HG03097 (cell line): Measurements from ENCODE around the gene LMF1.

Source experiments
- ATAC-seq: cut with Tn5 transposase; IDR thresholded peaks from one replicate; pipeline ENCODE4 v1.9.1; 2021; ENCODE audit not compliant: unreplicated experiment, low FRiP score

The LMF1 gene

GRCh38 chr16:854808-855410 lies 115.9 kb downstream of the LMF1 start:
- ATAC-seq, result no peak

- ATAC-seq, result no peak
Measured at GRCh38 chr16:853981-854807, 116.6 kb downstream of the LMF1 start.

- ATAC-seq, result no peak
Measured at GRCh38 chr16:853306-853705, 117.5 kb downstream of the LMF1 start.

GRCh38 chr16:852451-853185 lies 118.2 kb downstream of the LMF1 start:
- ATAC-seq, result no peak

GRCh38 chr16:851871-852270 lies 118.9 kb downstream of the LMF1 start:
- no peak for ATAC-seq

- no peak for ATAC-seq
Measured at GRCh38 chr16:851209-851810, 119.5 kb downstream of the LMF1 start.

GRCh38 chr16:850668-851067 lies 120.1 kb downstream of the LMF1 start:
- no peak for ATAC-seq

GRCh38 chr16:848510-849253 lies 122.1 kb downstream of the LMF1 start:
- ATAC-seq, result no peak

GRCh38 chr16:847681-848445 lies 122.9 kb downstream of the LMF1 start:
- ATAC-seq, result no peak

- ATAC-seq, result no peak
Measured at GRCh38 chr16:847151-847550, 123.6 kb downstream of the LMF1 start.

- ATAC-seq, result no peak
Measured at GRCh38 chr16:845351-845745, 125.4 kb downstream of the LMF1 start.

- no peak for ATAC-seq
Measured at GRCh38 chr16:844638-845350, 126.0 kb downstream of the LMF1 start.

GRCh38 chr16:843771-844170 lies 127.0 kb downstream of the LMF1 start:
- no peak for ATAC-seq

- ATAC-seq, result no peak
Measured at GRCh38 chr16:842711-843560, 127.8 kb downstream of the LMF1 start.

GRCh38 chr16:842061-842476 lies 128.7 kb downstream of the LMF1 start:
- ATAC-seq, result no peak

- no peak for ATAC-seq
Measured at GRCh38 chr16:841455-842060, 129.2 kb downstream of the LMF1 start.

GRCh38 chr16:840561-841454 lies 130.0 kb downstream of the LMF1 start:
- ATAC-seq, result no peak
